Measurements from ENCODE around the gene LIMS1. TPM values are rescaled to one million over a fixed set of nuclear protein-coding genes. Genes with fewer than 3 reads are reported as not detected.

Gene LIMS1
- total RNA-seq, 4 donors from 2014 or later: 147 to 308 (median 224) TPM

GRCh38 chr2:108604196-108604595 lies 69.9 kb downstream of the LIMS1 start:
- Histone ChIP-seq H3K36me3 (no peaks in the 10 kb centered on the region), H3K27ac (no peak overlapping the region), H3K4me1 (peaks cover 17 to 34% of the 10 kb centered on the region in 2 donors), H3K9me3 (no peaks in the 10 kb centered on the region), H3K4me3 (no peak overlapping the region), H3K27me3 (no peaks in the 10 kb centered on the region)
- no peak for TF ChIP-seq CTCF (IDR thresholded peaks at IDR 0.05 in 4 of 5, conservative IDR thresholded peaks at IDR 0.05 in 1 of 5)
- no peak for TF ChIP-seq POLR2A (IDR thresholded peaks at IDR 0.05)
- no peak for DNase-seq
- intact Hi-C loops (cut with DNase I; ENCODE audit: low total_unique reads) (no loop called here), in situ Hi-C loops (cut with MboI; ENCODE audit: low sequenced_read_pairs in 4 of 4) (no loop called here)
- ATAC-seq: no peak

- H3K27ac ChIP-seq: no peak overlapping the region
- H3K4me3 ChIP-seq: no peak overlapping the region
- H3K27me3 ChIP-seq: no peaks in the 10 kb centered on the region
- intact Hi-C loops (cut with DNase I; ENCODE audit: low total_unique reads): no loop called here
- DNase-seq: no peak
- in situ Hi-C loops (cut with MboI; ENCODE audit: low sequenced_read_pairs in 4 of 4): no loop called here
- TF ChIP-seq POLR2A (IDR thresholded peaks at IDR 0.05): no peak
- TF ChIP-seq CTCF (IDR thresholded peaks at IDR 0.05 in 4 of 5, conservative IDR thresholded peaks at IDR 0.05 in 1 of 5): no peak
- H3K9me3 ChIP-seq: no peaks in the 10 kb centered on the region
- H3K4me1 ChIP-seq: peaks cover 17 to 43% of the 10 kb centered on the region in 2 donors
- H3K36me3 ChIP-seq: no peaks in the 10 kb centered on the region
- no peak for ATAC-seq
These were observed 71.7 kb downstream of the LIMS1 start for GRCh38 chr2:108605947-108606346.

- no peaks in the 10 kb centered on the region for H3K36me3 ChIP-seq
- H3K27me3 ChIP-seq: no peaks in the 10 kb centered on the region
- H3K9me3 ChIP-seq: no peaks in the 10 kb centered on the region
- TF ChIP-seq CTCF (IDR thresholded peaks at IDR 0.05 in 4 of 5, conservative IDR thresholded peaks at IDR 0.05 in 1 of 5): peak; percentile 41 to 65 (median 54)
- no peak for TF ChIP-seq POLR2A (IDR thresholded peaks at IDR 0.05)
- ATAC-seq (peak; percentile 62 to 68), DNase-seq (no peak)
- peak overlapping the region in 1 of 4 donors; percentile 29 for H3K27ac ChIP-seq
- intact Hi-C loops (cut with DNase I; ENCODE audit: low total_unique reads): loop anchor here (1.0 kb wide), 1 partner anchor 28 kb away; no protein-coding TSS in a partner anchor
- in situ Hi-C loops (cut with MboI; ENCODE audit: low sequenced_read_pairs in 4 of 4): no loop called here
- H3K4me1 ChIP-seq: peaks cover 17 to 43% of the 10 kb centered on the region in 2 donors
- no peak overlapping the region for H3K4me3 ChIP-seq
These were observed 73.5 kb downstream of the LIMS1 start for GRCh38 chr2:108607706-108608301.

- H3K27me3 ChIP-seq: no peaks in the 10 kb centered on the region
- H3K36me3 ChIP-seq: no peaks in the 10 kb centered on the region
- H3K27ac ChIP-seq: no peak overlapping the region
- in situ Hi-C loops (cut with MboI; ENCODE audit: low sequenced_read_pairs in 4 of 4): no loop called here
- no peak overlapping the region for H3K4me3 ChIP-seq
- intact Hi-C loops (cut with DNase I; ENCODE audit: low total_unique reads): no loop called here
- peaks cover 21 to 47% of the 10 kb centered on the region in 2 donors for H3K4me1 ChIP-seq
- ATAC-seq (no peak), DNase-seq (no peak)
- no peak for TF ChIP-seq POLR2A (IDR thresholded peaks at IDR 0.05)
- TF ChIP-seq CTCF (IDR thresholded peaks at IDR 0.05 in 4 of 5, conservative IDR thresholded peaks at IDR 0.05 in 1 of 5): no peak
- no peaks in the 10 kb centered on the region for H3K9me3 ChIP-seq
These were observed 76.8 kb downstream of the LIMS1 start for GRCh38 chr2:108611021-108611420.

- DNase-seq (no peak), ATAC-seq (no peak)
- Histone ChIP-seq H3K27me3 (no peaks in the 10 kb centered on the region), H3K27ac (no peak overlapping the region), H3K36me3 (no peaks in the 10 kb centered on the region), H3K9me3 (no peaks in the 10 kb centered on the region), H3K4me3 (no peak overlapping the region), H3K4me1 (peaks cover 26 to 43% of the 10 kb centered on the region in 2 donors)
- TF ChIP-seq CTCF (IDR thresholded peaks at IDR 0.05 in 4 of 5, conservative IDR thresholded peaks at IDR 0.05 in 1 of 5) (no peak), POLR2A (IDR thresholded peaks at IDR 0.05) (no peak)
- intact Hi-C loops (cut with DNase I; ENCODE audit: low total_unique reads): no loop called here
- in situ Hi-C loops (cut with MboI; ENCODE audit: low sequenced_read_pairs in 4 of 4): no loop called here
These were observed 77.9 kb downstream of the LIMS1 start for GRCh38 chr2:108612153-108612513.

Measured in gastrocnemius medialis (tissue), 4 donors.